Astrocyte (in vitro differentiated cells and primary cell): ENCODE measurements around the gene RMRP.

Source experiments
- CTCF ChIP-seq: IDR thresholded peaks from 2 replicates; pipeline ENCODE4 v1.5.1; 2011; ENCODE audit warnings: low read depth, mild to moderate bottlenecking, inconsistent platforms, low read length, moderate library complexity; ENCODE audit not compliant: insufficient read depth
- EZH2 ChIP-seq: IDR thresholded peaks from 2 replicates; pipeline ENCODE4 v1.6.1; 2012; ENCODE audit warnings: mild to moderate bottlenecking, low read length, inconsistent platforms; ENCODE audit not compliant: insufficient read depth

DNA sequence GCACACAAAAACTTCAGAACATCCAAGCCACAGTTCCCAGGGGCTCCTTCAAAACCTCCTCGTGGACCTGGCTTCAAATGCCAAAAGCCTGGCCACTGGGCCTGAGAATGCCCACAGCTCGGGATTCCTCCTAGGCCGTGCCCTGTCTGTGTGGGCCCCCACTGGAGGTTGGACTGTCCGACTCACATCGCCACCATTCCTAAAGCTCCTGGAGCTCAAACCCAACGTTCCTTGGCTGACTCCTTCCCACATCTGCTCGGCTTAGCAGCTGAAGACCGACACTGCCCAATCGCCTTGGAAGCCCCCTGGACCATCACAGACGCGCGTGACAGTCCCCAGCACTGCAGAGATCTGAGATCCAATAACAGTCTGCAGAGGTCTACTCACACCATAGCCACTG is 14.8 kb downstream of the RMRP start:
- no peak for TF ChIP-seq CTCF
- no peak for TF ChIP-seq EZH2
